Endothelial cell of umbilical vein (primary cell): Measurements from ENCODE around the gene ULBP2. TPM values are rescaled to one million over a fixed set of nuclear protein-coding genes. Genes with fewer than 3 reads are reported as not detected.

Source experiments
- BruUV-seq: library from RNA; stranded (reverse); fragments of 400-500 nt; replicated peaks from 2 replicates; lab custom pipeline; 2021; lab: Mats Ljungman, UMichigan
- CTCF ChIA-PET: fragments of 300-600, 350-600 bp; sonication (Branson Sonifier 250); formaldehyde crosslinking; loops from one replicate; lab custom pipeline; 2021; ENCODE audit warnings: antibody characterized with exemption, inconsistent platforms; lab: Charles Lee
- POLR2A ChIA-PET: fragments of 300-600, 350-600 bp; sonication (Branson Sonifier 250); formaldehyde crosslinking; loops from one replicate; lab custom pipeline; 2021; ENCODE audit warnings: antibody characterized with exemption, inconsistent platforms; lab: Charles Lee
- DNase-seq: peaks from one replicate; pipeline ENCODE4 v3.0.0-alpha.2; 2011; ENCODE audit warnings: low read depth, low spot score
- FAIRE-seq: peaks from 2 replicates; lab custom pipeline; 2011; peaks lifted over from hg19 to GRCh38; lab: Jason Lieb, UNC
- H2AFZ ChIP-seq: 2 replicates; pipeline ENCODE4 v1.6.0; 2012; ENCODE audit warnings: low read depth, low read length, control low read depth, inconsistent platforms
- H3K27ac ChIP-seq: 2 replicates; pipeline ENCODE4 v1.5.1; 2011; ENCODE audit warnings: low read depth, mild to moderate bottlenecking, control low read depth, low read length, moderate library complexity; ENCODE audit not compliant: insufficient read depth
- H3K27me3 ChIP-seq, 2 experiments: 2 replicates each; pipeline versions ENCODE4 v1.6.0 to v1.6.1; 2011; ENCODE audit warnings: low read length in 2 of 2, mixed read lengths in 1 of 2; ENCODE audit not compliant: control insufficient read depth in 2 of 2, insufficient read depth in 2 of 2
- H3K36me3 ChIP-seq, 2 experiments: 2 replicates in 1 of 2; 3 replicates in 1 of 2; pipeline ENCODE4 v1.5.1; 2011; ENCODE audit warnings: low read length in 2 of 2, mild to moderate bottlenecking in 1 of 2, moderate library complexity in 1 of 2; ENCODE audit not compliant: control insufficient read depth in 2 of 2, insufficient read depth in 2 of 2; ENCODE audit errors: extremely low read depth in 1 of 2
- H3K4me1 ChIP-seq: 3 replicates; pipeline ENCODE4 v1.5.1; 2011; ENCODE audit warnings: mild to moderate bottlenecking, low read length; ENCODE audit not compliant: control insufficient read depth, insufficient read depth; ENCODE audit errors: extremely low read depth
- H3K4me2 ChIP-seq: 2 replicates; pipeline ENCODE4 v1.6.1; 2011; ENCODE audit warnings: low read length, control low read depth, mixed read lengths; ENCODE audit not compliant: insufficient read depth
- H3K4me3 ChIP-seq, 3 experiments: fragments of 200-600 bp in 1 of 3; sonication (generic), shearing (Covaris generic) in 1 of 3; replicated peaks in 1 of 3; 2 replicates each; pipeline ENCODE4 v1.5.1; 2011 to 2016; ENCODE audit warnings: control low read depth in 3 of 3, low read length in 3 of 3, mild to moderate bottlenecking in 2 of 3, inconsistent platforms in 1 of 3, low read depth in 1 of 3, moderate library complexity in 1 of 3; ENCODE audit not compliant: insufficient read depth in 1 of 3
- H3K79me2 ChIP-seq: 2 replicates; pipeline ENCODE4 v1.6.0; 2012; ENCODE audit warnings: low read length, inconsistent platforms; ENCODE audit not compliant: control insufficient read depth, insufficient read depth
- H3K9ac ChIP-seq: replicated peaks from 2 replicates; pipeline ENCODE3; 2011; ENCODE audit warnings: low read length, control low read depth; ENCODE audit not compliant: insufficient read depth; ENCODE audit errors: extremely low read depth
- H3K9me1 ChIP-seq: replicated peaks from 3 replicates; pipeline ENCODE4 v1.6.0; 2011; ENCODE audit warnings: mild to moderate bottlenecking, low read length; ENCODE audit not compliant: control insufficient read depth, insufficient read depth; ENCODE audit errors: extremely low read depth
- H3K9me3 ChIP-seq: replicated peaks from 2 replicates; pipeline ENCODE4 v1.5.1; 2012; ENCODE audit warnings: low read length, inconsistent platforms; ENCODE audit not compliant: control insufficient read depth, insufficient read depth
- H4K20me1 ChIP-seq: replicated peaks from 2 replicates; pipeline ENCODE3; 2011; ENCODE audit warnings: mild to moderate bottlenecking, low read length; ENCODE audit not compliant: control insufficient read depth, insufficient read depth; ENCODE audit errors: extremely low read depth
- CTCF ChIP-seq, 2 donors: IDR thresholded peaks; 1 replicate in 1 of 2; 2 replicates in 1 of 2; pipeline ENCODE4 v1.5.1; 2011; ENCODE audit warnings: low read length in 2 of 2, mild to moderate bottlenecking in 2 of 2, moderate library complexity in 2 of 2, control low read depth in 1 of 2, inconsistent platforms in 1 of 2, low read depth in 1 of 2; ENCODE audit not compliant: insufficient read depth in 1 of 2; ENCODE audit errors: extremely low read depth in 1 of 2
- EZH2 ChIP-seq: IDR thresholded peaks from 2 replicates; pipeline ENCODE4 v1.6.1; 2012; ENCODE audit warnings: borderline replicate concordance, low read depth, mild to moderate bottlenecking, moderate library complexity, low read length, inconsistent platforms; ENCODE audit not compliant: severe bottlenecking
- FOS ChIP-seq: IDR thresholded peaks from 2 replicates; pipeline ENCODE4 v1.6.1; 2011; ENCODE audit warnings: mild to moderate bottlenecking, low read length, moderate library complexity, borderline replicate concordance; ENCODE audit not compliant: insufficient read depth
- GATA2 ChIP-seq: IDR thresholded peaks from 2 replicates; pipeline ENCODE4 v1.7.0; 2011; ENCODE audit warnings: low read depth, mild to moderate bottlenecking, moderate library complexity, mixed read lengths, low read length; ENCODE audit not compliant: insufficient read length, insufficient read depth
- JUN ChIP-seq: IDR thresholded peaks from 2 replicates; pipeline ENCODE4 v1.6.1; 2011; ENCODE audit warnings: borderline replicate concordance, low read depth; ENCODE audit not compliant: insufficient read length, insufficient read depth
- MYC ChIP-seq: IDR thresholded peaks from one replicate; pipeline ENCODE4 v1.6.1; 2011; ENCODE audit warnings: mild to moderate bottlenecking, low read depth, low read length
- POLR2A ChIP-seq: IDR thresholded peaks from 2 replicates; pipeline ENCODE4 v1.6.1; 2012; ENCODE audit warnings: low read depth, mild to moderate bottlenecking, control low read depth, low read length
- POLR2AphosphoS5 ChIP-seq: IDR thresholded peaks from 2 replicates; pipeline ENCODE4 v1.6.1; 2012; ENCODE audit warnings: low read depth, mild to moderate bottlenecking, control low read depth, low read length, moderate library complexity; ENCODE audit not compliant: insufficient read depth
- dilution Hi-C: fragments of 300-500 bp; cut with MboI; formaldehyde crosslinking; loops from one replicate; pipeline ENCODE4 v1.15.0; 2019; ENCODE audit warnings: low sequenced_read_pairs; ENCODE audit not compliant: extremely low pct_ligation_motif_present
- intact Hi-C: fragments of 100-400 bp; cut with micrococcal nuclease; formaldehyde crosslinking; loops from one replicate; pipeline ENCODE4 v1.10.0; 2022
- polyA plus RNA-seq, 4 experiments: library from polyadenylated mRNA; depleted of rRNA in 3 of 4; stranded (reverse) in 3 of 4; unstranded in 1 of 4; fragments of >200 nt; gene quantifications; 2 replicates each; pipeline versions ENCODE4 v1.2.1 to v1.2.3, GENCODE V29; 2011 to 2012; ENCODE audit warnings: missing spikeins in 1 of 4
- total RNA-seq: library from RNA; stranded (reverse); gene quantifications from 2 replicates; pipeline ENCODE4 v1.2.3, GENCODE V29; 2021
- TF ChIP-seq, protein P1 (sequence below): IDR thresholded peaks from 2 replicates; pipeline ENCODE4 v1.6.1; 2011; ENCODE audit not compliant: insufficient read depth, insufficient read length

ULBP2 gene
- total and polyA plus RNA-seq, 2 donors (not counting 3 experiments of a cell fraction or from before 2014, with no cell fraction given): 7.0 to 22.8 TPM

DNA sequence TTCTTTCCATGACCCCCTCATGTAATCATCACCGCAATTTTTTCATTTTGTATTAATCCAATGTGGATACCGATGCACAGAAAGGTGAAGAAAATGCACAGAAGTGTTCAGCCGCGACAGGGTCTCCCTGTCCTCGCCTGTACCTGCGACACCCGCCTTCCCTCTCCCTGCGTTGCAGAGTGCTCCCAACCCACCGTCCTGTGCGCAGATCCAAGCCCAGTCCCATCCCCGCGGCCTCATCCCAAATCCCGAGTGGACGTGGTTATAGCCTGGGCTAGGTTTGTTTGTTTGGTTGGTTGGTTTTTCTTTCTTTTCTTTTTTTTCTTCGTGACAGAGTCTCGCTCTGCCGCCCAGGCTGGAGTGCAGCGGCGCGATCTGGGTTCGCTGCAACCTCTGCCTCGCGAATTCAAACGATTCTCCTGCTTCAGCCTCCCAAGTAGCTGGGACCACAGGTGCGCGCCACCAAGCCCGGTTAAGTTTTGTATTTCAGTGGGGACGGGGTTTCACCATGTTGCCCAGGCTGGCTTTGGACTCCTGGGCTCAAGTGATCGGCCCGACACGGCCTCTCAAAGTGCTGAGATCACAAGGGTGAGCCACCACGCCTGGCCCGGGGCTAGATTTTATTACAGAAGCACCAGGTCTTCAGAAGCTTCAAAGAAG, 18.4 kb upstream of the ULBP2 start:
- H3K36me3 ChIP-seq: no peaks in the 10 kb centered on the region
- DNase-seq (no peak), FAIRE-seq (no peak)
- H3K4me2 ChIP-seq: peak overlapping the region; percentile 42
- dilution Hi-C loops (no loop called here), intact Hi-C loops (loop anchor here (5.0 to 10.0 kb wide), 2 partner anchors 356 to 899 kb away; partner anchors contain the start of gene GINM1)
- POLR2A ChIA-PET: no interaction called here
- TF ChIP-seq POLR2AphosphoS5 (no peak), MYC (no peak), CTCF (IDR thresholded peaks at IDR 0.05; ENCODE audit: extremely low read depth in 1 of 2, insufficient read depth in 1 of 2, low read depth in 1 of 2, low read length in 2 of 2) (no peak), GATA2 (no peak), POLR2A (no peak), JUN (no peak), FOS (no peak), EZH2 (no peak)
- TF ChIP-seq, protein P1, sequence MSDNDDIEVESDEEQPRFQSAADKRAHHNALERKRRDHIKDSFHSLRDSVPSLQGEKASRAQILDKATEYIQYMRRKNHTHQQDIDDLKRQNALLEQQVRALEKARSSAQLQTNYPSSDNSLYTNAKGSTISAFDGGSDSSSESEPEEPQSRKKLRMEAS: no peak
- H3K9me3 ChIP-seq: no peaks in the 10 kb centered on the region
- H3K27ac ChIP-seq: no peak overlapping the region
- H2AFZ ChIP-seq: peak overlapping the region; percentile 65
- H3K79me2 ChIP-seq: no peaks in the 10 kb centered on the region
- CTCF ChIA-PET: interaction anchor here (0.7 to 2.5 kb wide), 8 partner anchors 14 to 895 kb away, joined by 3 to 30 read pairs (median 4); no protein-coding TSS in a partner anchor
- no peak overlapping the region for H3K9ac ChIP-seq
- no peaks in the 10 kb centered on the region for H3K9me1 ChIP-seq
- peaks cover 8 to 11% of the 10 kb centered on the region in 2 experiments for H3K27me3 ChIP-seq
- H4K20me1 ChIP-seq: no peaks in the 10 kb centered on the region
- H3K4me1 ChIP-seq: peaks cover 4% of the 10 kb centered on the region
- no TSS peak for BruUV-seq
- peak overlapping the region in 2 of 3 experiments; percentile 17 to 57 for H3K4me3 ChIP-seq
